Measurements from ENCODE around the gene TXNDC9.
"Not testable (repeated sequence)": the region's sequence is repeated elsewhere in the genome, so short reads cannot be mapped to it uniquely, and the experiment has no call there.

The TXNDC9 gene

DNA sequence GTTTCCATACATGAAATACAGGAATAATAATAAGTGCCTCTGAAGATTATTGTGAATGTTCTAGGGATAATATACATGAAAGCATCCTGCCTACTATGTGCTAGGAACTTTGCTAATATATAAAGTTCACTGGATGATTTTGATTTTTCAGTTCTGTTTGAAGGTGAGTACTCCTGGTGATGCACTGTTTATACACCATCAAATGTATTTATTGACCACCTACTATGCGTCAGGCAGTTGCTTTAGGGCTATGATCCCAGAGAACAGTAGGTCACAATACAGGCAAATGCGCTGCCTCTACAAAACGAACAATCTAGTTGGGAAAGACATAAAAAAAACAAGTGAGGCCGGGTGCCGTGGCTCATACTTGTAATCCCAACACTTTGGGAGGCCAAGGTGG, 10.7 kb downstream of the TXNDC9 start:
- no peak for DNase-seq (ENCODE audit: low read depth, low spot score)

DNA sequence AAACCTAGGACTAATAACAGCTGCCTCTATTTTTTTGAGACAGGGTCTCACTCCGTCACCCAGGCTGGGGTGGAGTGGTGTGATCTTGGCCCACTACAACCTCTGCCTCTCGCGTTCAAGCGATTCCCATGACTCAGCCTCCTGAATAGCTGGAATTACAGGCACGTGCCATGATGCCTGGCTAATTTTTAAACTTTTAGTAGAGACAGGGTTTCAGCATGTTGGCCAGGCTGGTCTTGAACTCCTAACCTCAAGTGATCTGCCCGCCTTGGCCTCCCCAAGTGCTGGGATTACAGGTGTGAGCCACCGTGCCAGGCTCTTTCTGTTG, 18.3 kb downstream of the TXNDC9 start:
- not testable (repeated sequence) for DNase-seq (ENCODE audit: low read depth, low spot score)

DNA sequence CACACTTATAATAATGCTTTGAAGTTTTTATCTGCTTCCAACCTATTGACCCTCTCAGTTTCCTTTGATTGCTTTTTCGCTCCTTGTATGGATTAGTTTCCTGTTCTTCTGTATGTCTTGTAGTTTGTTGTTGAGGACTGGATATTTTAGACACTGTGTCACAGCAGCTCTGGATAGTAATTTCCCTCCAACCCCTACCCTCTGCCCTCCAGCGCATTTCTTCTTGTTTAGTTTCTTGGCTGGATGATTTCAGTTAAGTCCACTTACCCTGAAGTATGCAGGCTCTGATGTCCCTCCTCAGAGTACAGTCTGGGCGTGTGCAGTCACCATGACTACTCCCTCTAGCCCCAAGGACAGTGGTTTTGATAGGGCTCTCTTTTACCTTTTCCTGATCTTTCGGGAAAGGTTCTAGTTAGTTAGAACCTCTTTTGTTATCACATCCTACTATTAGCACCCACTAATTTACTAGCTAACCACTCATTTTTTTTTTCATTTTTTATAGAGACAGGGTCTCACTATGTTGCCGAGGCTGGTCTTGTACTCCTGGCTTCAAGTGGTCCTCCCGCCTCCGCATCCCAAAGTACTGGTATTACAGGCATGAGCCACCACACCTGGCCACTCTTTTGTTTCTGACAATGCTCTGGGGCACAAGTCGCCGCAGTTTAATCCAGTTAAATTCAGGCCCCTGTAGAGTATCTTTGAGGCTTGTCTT, 18.8 kb downstream of the TXNDC9 start:
- DNase-seq (ENCODE audit: low read depth, low spot score) = no peak

DNA sequence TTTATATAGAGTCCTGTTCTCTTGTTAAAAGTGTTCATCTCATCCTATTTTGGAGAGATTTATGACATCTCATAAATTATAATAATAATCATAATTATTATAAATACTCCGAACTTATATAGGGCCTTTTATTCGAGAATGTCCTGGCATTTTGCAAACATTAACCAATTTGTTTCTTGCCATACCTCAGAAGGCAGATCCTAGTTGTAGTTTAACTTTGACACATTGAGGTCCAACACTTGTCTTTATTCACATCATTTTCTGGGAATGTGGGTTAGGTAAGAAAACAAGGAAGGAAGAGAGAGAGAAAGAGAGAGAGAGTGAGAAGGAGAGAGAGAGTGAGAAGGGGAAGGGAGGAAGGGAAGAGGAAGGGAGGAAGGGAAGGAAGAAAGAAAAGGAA, 35.0 kb downstream of the TXNDC9 start, which contains the start of gene LYG1:
Gene LYG1, minus strand, starts transcription at position 101 of the 400 bp plus-strand sequence. CDS start 5,527 bp downstream, outside the sequence.
- not testable (repeated sequence) for DNase-seq (ENCODE audit: low read depth, low spot score)

DNA sequence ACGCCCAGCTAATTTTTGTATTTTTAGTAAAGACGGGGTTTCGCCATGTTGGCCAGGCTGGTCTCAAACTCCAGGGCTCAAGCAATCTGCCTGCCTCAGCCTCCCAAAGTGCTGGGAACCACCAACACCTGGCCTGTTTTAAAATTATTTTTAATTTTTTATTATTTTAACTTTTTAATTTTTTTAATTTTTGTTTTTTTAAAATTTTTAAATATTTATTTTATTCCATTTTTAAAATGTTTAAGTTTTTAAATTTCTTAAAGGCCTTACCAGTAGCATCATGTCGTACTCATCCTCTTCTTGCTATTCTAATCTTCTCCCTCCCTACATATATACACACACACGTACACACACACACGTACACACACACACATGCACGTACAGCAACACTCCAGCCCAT, 36.6 kb downstream of the TXNDC9 start:
- no peak for DNase-seq (ENCODE audit: low read depth, low spot score)

DNA sequence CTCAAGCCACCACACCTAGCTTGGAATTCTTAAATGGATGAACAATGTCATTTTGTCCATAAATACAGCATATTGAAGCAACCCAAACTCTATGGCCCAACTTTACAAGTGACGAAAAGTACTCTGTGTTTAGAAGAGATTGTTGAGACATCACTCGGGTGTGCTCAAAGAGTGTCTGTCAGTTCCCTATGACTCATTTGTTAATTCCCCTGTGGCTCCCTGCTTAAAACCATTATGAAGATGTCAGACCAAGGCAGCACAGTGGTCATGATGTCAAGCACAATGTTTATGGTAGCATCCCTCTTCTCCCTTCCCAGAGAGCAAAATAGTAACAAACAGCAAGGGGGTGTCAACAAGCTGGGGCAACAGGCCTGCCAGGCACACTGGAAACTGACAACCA, 38.1 kb downstream of the TXNDC9 start:
- DNase-seq (ENCODE audit: low read depth, low spot score) = no peak

DNA sequence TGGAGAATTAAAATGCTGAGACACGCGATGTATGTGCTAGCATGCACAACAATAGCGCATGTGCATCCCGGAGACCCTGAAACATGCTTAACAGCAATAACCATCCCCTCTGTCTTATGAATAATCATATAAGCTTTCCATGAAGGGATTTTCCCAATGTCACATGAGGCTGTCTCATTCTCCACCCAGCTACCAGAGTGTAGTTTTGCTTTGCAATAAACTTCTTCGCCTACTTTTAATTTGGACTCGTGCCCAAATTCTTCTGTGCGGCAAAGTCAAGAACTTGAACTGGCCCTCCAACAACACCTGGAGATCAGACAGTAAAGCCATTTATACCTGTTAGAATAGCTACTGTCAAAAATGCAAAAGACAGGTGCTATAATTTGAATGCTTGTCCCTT, 50.6 kb downstream of the TXNDC9 start:
- DNase-seq (ENCODE audit: low read depth, low spot score) = no peak

DNA sequence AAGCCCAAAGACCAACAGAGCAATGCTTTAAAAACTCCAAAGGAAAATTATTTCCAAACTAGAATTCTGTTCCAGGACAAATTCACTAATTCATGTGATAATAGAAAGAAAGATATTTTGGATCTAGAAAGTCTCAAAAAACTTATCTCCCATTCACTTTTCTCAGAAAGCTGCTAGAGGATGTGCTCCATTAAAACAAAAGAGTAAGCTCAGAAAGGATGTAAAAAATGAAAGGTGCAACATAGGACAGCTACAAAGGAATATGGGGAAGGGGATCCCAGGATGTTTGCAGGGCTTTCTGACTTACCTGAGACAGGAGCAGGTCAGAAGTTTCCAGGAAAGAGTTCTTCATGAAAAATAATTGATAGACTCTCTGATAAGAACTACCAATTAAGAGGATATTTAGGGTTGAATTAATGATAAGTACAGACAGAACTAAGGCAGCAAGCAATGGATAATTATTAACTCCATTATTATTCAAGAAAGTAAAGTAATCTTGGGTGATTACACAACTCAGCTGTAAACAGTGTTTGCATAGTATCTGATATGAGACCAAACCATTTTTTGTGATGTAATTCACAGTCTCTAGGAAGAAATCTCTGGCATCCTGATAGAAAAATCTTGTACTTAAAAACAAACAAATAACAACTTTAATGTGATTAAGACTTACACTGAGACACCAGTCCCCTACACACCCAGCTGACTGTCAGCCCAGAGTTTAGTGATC, 56.0 kb downstream of the TXNDC9 start:
- no peak for DNase-seq (ENCODE audit: low read depth, low spot score)

DNA sequence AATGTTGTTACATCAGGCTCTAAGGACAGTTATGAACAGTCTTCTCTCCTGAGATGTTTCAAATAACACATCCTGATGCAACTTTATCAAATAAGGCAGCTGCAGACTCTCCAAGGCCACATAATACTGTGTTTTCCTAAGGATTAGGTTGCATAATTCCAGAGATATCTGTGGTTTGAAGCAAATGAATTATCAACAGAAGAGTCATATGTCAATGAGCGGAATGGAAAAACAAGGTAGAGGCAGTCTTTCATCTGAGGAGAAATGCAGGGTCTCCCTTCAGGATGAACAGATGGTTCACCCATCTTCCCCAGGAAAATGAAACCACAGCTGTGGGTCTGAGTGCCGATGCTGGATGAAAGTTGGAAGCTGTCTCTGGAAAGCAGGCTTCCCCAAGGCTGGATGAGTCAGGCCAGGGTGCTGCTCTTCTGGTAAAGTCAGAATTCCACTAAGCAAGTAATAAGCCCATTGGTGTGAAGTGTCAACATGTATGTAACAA, 57.3 kb downstream of the TXNDC9 start:
- no peak for DNase-seq (ENCODE audit: low read depth, low spot score)

DNA sequence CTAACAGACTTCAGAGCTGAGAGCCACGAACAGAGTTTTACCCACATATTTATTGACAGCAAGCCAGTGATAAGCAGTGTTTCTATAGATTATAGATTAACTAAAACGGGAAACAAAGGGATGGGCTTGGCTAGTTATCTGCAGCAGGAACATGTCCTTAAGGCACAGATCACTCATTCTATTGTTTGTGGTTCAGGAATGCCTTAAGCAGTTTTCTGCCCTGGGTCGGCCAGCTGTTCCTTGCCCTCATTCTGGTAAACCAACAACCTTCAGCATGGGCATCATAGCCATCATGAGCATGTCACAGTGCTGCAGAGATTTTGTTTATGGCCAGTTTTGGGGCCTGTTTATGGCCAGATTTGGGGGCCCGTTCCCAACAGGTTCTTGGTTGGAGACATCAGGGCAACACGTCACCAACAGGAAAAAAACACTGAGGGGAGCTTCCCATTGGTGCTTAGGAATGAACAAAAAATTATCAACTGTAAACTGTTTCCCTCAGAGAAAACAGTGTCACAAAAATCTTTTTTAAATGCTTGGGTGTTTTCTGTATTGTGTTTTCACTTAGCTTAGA, 57.9 kb downstream of the TXNDC9 start:
- DNase-seq (ENCODE audit: low read depth, low spot score) = not testable (repeated sequence)

DNA sequence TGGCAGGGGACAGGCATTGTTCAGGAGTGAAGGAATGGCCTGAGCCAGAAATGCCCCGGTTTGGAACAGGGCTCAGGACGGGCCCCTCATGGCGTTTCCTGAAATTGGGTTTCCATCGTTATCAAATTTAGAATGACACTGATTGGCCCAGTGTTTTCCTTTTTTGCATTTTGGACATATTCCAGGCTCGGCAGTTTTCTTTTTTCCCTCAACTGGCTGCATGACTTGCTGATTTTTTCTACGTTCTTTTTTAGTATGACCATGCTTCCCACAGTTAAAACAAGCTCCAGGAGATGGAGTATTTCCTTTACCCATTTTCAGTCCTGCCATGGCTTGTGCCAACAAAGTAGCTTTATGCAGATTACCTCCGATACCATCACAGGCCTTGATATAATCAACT, 60.3 kb downstream of the TXNDC9 start:
- no peak for DNase-seq (ENCODE audit: low read depth, low spot score)
